NCI-H146 (cell line): ENCODE results near the gene DISP3.
"Not testable (repeated sequence)": the region's sequence is repeated elsewhere in the genome, so short reads cannot be mapped to it uniquely, and the experiment has no call there.

Experiments
- DNase-seq: peaks from one replicate; lab custom pipeline; 2025; lab: John Stamatoyannopoulos, UW

Gene DISP3

DNA sequence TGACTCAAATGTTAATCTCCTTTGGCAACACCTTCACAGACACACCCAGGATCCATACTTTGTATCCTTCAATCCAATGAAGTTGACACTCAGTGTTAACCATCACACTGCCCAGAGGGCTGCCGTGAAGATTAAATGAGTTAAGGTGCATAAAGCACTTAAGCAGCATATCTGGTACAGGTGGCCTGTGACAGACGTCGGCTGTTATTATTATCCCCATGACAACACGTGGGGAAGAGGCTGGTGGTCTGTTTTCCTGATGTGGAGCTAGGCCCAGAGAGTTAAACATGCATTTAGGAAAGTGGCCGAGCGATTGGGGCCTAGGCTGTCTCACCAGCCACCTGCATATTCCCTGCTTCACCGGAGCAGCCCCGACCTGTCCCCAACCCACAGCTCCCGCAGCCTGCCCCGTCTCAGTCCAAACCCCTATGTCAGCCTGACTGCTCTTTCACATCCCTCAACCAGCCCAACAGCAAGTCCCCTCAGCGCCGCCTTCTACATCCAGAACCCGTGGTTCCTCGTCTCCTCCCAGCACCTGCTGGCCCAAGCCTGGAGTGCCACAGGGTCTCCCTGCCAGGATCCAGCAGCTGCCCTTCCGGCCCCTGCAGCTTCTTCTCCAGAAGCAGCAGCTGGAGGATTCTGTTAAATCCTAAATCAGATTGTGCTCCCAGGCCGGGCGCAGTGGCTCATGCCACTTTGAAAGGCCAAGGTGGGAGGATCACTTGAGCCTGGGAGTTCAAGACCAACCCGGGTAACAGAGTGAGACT is 97.3 kb downstream of the DISP3 start:
- no peak for DNase-seq

DNA sequence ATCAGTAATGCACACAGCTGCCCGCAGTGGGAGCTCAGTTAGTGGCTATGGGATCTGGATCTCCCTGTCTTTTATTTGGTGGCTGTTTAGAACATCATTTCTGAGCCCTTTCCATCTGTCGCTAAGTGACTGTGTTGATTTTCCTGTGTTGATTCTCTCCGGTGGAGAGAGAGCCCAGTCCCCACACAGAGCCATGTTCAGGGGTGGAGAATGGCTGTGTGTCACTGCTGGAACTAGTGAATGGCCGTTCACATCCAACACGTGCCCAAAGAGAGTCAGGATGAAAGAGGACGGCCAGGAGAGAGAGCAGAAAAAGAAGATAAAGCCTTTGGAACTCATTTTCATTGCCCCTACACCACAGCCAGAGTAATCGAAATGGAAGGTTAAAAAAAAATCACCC is 99.0 kb downstream of the DISP3 start:
- DNase-seq: no peak

DNA sequence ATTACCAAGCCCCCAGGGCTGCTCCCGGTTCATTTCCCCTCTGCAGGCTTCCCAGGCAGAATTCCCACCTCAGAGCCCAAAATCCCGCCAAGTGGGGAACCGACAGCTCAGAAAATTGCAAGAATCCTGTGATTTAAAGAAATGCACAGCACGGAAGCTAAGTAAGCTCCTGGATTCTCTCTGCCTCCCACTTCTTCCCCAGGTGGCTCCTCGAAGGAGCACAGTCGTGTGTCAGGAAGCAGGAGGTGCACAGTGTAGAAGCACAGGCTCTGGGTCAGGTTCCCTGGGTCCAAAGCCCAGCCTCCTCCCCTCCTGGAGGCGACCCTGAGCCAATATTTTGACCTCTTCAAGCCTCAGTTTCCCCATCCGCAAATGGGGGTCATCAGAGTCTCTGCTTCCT is 100.6 kb downstream of the DISP3 start:
- DNase-seq: no peak

DNA sequence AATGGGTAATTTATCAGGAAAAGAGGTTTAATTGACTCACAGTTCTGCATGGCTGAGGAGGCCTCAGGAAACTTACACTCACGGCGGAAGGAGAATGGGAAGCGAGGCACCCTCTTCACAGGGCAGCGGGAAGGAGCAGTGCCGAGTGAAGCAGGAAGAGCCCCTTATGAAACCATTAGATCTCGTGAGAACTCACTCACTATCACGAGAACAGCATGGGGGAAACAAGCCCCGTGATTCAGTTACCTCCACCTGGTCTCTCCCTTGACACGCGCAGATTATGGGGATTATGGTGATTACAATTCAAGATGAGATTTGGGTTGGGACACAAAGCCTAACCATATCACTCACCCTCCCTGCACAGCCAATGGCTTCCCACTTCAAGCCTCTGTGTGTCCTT is 101.1 kb downstream of the DISP3 start:
- DNase-seq: not testable (repeated sequence)

DNA sequence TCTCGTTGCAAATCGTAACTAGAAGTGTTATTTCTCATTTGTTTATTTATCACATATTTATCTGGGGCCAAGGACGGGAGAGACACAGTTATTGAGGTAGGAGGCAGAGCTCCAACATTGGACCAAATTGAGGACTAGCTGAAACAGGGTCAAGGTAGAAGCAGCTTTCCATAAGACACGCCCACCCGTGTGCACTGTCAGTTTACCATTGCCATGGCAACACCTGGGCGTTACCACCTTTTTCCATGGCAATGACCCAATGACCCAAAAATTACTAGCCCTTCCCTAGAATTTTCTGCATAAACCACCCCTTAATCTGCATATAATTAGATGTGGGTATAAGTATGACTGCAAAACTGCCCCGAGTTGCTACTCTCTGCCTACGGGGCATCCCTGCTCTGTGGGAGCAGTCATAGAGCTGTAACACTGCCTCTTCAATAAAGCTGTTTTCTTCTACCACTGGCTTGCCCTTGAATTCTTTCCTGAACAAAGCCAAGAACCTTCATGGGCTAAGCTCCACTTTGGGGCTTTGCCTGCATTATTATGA is 102.6 kb downstream of the DISP3 start:
- DNase-seq: no peak

DNA sequence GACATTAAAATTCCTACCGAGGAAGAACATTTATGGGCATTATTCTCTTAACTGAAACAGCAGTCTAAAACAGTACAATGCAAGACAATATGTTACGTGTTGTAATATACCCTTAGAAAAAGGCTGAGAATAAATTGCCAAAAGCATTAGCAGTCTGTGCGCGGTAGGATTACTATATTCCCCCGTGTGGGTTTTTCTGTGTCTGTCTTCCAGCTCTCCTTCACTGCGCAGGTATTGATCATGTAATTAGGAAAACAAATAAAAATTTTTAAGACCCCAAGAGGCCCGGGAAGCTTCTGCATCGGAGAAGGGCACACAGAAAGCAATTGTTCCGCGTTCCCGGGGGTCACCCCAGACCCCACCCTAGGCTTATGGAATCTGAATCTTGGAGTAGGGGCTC is 106.4 kb downstream of the DISP3 start:
- DNase-seq: no peak
